HepG2 (cell line): Measurements from ENCODE around the gene SLC35B2. TPM values are rescaled to one million over a fixed set of nuclear protein-coding genes. Genes with fewer than 3 reads are reported as not detected.

Source experiments
- JUNB ChIP-seq: sonication (generic); formaldehyde crosslinking; IDR thresholded peaks from 2 replicates; pipeline ENCODE4 v1.8.0; 2022; ENCODE audit warnings: missing genetic modification reagents, mild to moderate bottlenecking, borderline replicate concordance
- KAT8 ChIP-seq: IDR thresholded peaks from 2 replicates; pipeline ENCODE4 v1.6.1; 2016; ENCODE audit warnings: missing genetic modification reagents, missing compliant biosample characterization
- KLF16 ChIP-seq, 2 experiments: sonication (generic) in 1 of 2; formaldehyde crosslinking in 1 of 2; IDR thresholded peaks; 2 replicates each; pipeline versions ENCODE4 v1.6.1 to v1.8.0; 2016 to 2023; ENCODE audit warnings: missing genetic modification reagents in 2 of 2, missing compliant biosample characterization in 1 of 2
- NR1H2 ChIP-seq: sonication (generic); formaldehyde crosslinking; IDR thresholded peaks from 2 replicates; pipeline ENCODE4 v1.8.1; 2022; ENCODE audit warnings: low read depth, missing genetic modification reagents, borderline replicate concordance
- PHF21A ChIP-seq: sonication (generic); formaldehyde crosslinking; IDR thresholded peaks from 2 replicates; pipeline ENCODE4 v1.5.0; 2020; ENCODE audit warnings: mild to moderate bottlenecking, missing genetic modification reagents
- PLSCR1 ChIP-seq: sonication (generic); formaldehyde crosslinking; IDR thresholded peaks from 2 replicates; pipeline ENCODE4 v1.5.0; 2020; ENCODE audit warnings: missing genetic modification reagents, mild to moderate bottlenecking, borderline replicate concordance
- RFXAP ChIP-seq: sonication (generic); formaldehyde crosslinking; IDR thresholded peaks from 2 replicates; pipeline ENCODE4 v1.4.0; 2020; ENCODE audit warnings: missing genetic modification reagents, borderline replicate concordance
- SNAPC4 ChIP-seq: sonication (generic); formaldehyde crosslinking; IDR thresholded peaks from 2 replicates; pipeline ENCODE4 v1.4.0; 2020; ENCODE audit warnings: mild to moderate bottlenecking, missing genetic modification reagents
- SP140L ChIP-seq: sonication (generic); formaldehyde crosslinking; IDR thresholded peaks from 2 replicates; pipeline ENCODE4 v1.4.0; 2020; ENCODE audit warnings: missing genetic modification reagents, borderline replicate concordance
- YEATS2 ChIP-seq: sonication (generic); formaldehyde crosslinking; IDR thresholded peaks from 2 replicates; pipeline ENCODE4 v1.4.0; 2020; ENCODE audit warnings: missing genetic modification reagents, borderline replicate concordance
- ZNF510 ChIP-seq: sonication (generic); formaldehyde crosslinking; IDR thresholded peaks from 2 replicates; pipeline ENCODE4 v1.4.0; 2020; ENCODE audit warnings: low read depth, mild to moderate bottlenecking, missing genetic modification reagents
- ZNF598 ChIP-seq: sonication (generic); formaldehyde crosslinking; IDR thresholded peaks from 2 replicates; pipeline ENCODE4 v1.5.1; 2020; ENCODE audit warnings: mild to moderate bottlenecking, missing genetic modification reagents, borderline replicate concordance
- ZNF746 ChIP-seq: sonication (generic); formaldehyde crosslinking; IDR thresholded peaks from 2 replicates; pipeline ENCODE4 v1.8.0; 2022; ENCODE audit warnings: mild to moderate bottlenecking, missing genetic modification reagents
- ZNF777 ChIP-seq: sonication (generic); formaldehyde crosslinking; IDR thresholded peaks from 2 replicates; pipeline ENCODE4 v1.4.0; 2020; ENCODE audit warnings: missing genetic modification reagents
- ZNF800 ChIP-seq: sonication (generic); formaldehyde crosslinking; IDR thresholded peaks from 2 replicates; pipeline ENCODE4 v1.4.0; 2020; ENCODE audit warnings: missing genetic modification reagents
- polyA plus RNA-seq, 8 experiments: library from polyadenylated mRNA; depleted of rRNA in 3 of 8; stranded (reverse) in 7 of 8; unstranded in 1 of 8; fragments of >200 nt; fragmentation: Illumina TruSeq in 4 of 8; extraction: Trizol in 4 of 8; gene quantifications; 2 replicates each; pipeline versions ENCODE4 v1.2.1 to v1.2.3, GENCODE V29; 2011 to 2016; ENCODE audit warnings: low read depth in 4 of 8, missing spikeins in 1 of 8, mixed read lengths in 1 of 8; ENCODE audit not compliant: insufficient read depth in 1 of 8
- total RNA-seq, 5 experiments: library from RNA; depleted of rRNA; stranded (reverse); fragments of >200 nt; fragmentation: Illumina TruSeq; extraction: Trizol; gene quantifications; 2 replicates each; pipeline ENCODE4 v1.2.3, GENCODE V29; 2016; ENCODE audit warnings: low read depth in 1 of 5
- TF ChIP-seq, protein P1 (sequence below): IDR thresholded peaks from 2 replicates; pipeline ENCODE4 v1.6.1; 2016; ENCODE audit warnings: mild to moderate bottlenecking, missing biosample characterization, missing genetic modification reagents
- TF ChIP-seq, protein P2 (sequence below): fragments of 450-650 bp; IDR thresholded peaks from 2 replicates; pipeline ENCODE4 v1.6.1; 2016

Gene SLC35B2
- total and polyA plus RNA-seq, 2 of the 13 experiments (the other 11 are each of a cell fraction or from before 2014, with no cell fraction given): 61.1 to 148 TPM

GRCh38 chr6:44245912-44246662, 11.2 kb downstream of the SLC35B2 start (continued):
- 0 out of 2 replicates have a peak, but pooled peaks have one; percentile 56 for TF ChIP-seq ZNF598 (CRISPR knock-in tag)
- TF ChIP-seq, protein P1, sequence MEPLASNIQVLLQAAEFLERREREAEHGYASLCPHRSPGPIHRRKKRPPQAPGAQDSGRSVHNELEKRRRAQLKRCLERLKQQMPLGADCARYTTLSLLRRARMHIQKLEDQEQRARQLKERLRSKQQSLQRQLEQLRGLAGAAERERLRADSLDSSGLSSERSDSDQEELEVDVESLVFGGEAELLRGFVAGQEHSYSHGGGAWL (CRISPR knock-in tag): peak; percentile 78
- no peak for TF ChIP-seq PLSCR1 (CRISPR knock-in tag)
- TF ChIP-seq PHF21A (CRISPR knock-in tag): peak; percentile 75; the same call in 1 of the 2 replicates
- TF ChIP-seq ZNF777: peak; percentile 74; the same call in 1 of the 2 replicates
- 0 out of 2 replicates have a peak, but pooled peaks have one; percentile 75 for TF ChIP-seq SP140L
- TF ChIP-seq KLF16 (CRISPR knock-in tag; IDR thresholded peaks at IDR 0.05): peak in 1 of 2 experiments; percentile 66; a peak in 1 of 4 replicates
- TF ChIP-seq RFXAP (CRISPR knock-in tag): peak; percentile 69; the same call in 1 of the 2 replicates
- peak; percentile 70; the same call in 1 of the 2 replicates for TF ChIP-seq SNAPC4 (CRISPR knock-in tag)
- TF ChIP-seq JUNB (CRISPR knock-in tag): peak; percentile 31; the same call in 1 of the 2 replicates
- peak; percentile 88; the same call in 1 of the 2 replicates for TF ChIP-seq ZNF800 (CRISPR knock-in tag)
- TF ChIP-seq ZNF746: peak; percentile 78
- TF ChIP-seq ZNF510 (CRISPR knock-in tag): 0 out of 2 replicates have a peak, but pooled peaks have one; percentile 20
- TF ChIP-seq NR1H2 (CRISPR knock-in tag): no peak
- peak; percentile 56; the same call in 1 of the 2 replicates for TF ChIP-seq KAT8 (CRISPR knock-in tag)
- TF ChIP-seq YEATS2: peak; percentile 79
- TF ChIP-seq, protein P2, sequence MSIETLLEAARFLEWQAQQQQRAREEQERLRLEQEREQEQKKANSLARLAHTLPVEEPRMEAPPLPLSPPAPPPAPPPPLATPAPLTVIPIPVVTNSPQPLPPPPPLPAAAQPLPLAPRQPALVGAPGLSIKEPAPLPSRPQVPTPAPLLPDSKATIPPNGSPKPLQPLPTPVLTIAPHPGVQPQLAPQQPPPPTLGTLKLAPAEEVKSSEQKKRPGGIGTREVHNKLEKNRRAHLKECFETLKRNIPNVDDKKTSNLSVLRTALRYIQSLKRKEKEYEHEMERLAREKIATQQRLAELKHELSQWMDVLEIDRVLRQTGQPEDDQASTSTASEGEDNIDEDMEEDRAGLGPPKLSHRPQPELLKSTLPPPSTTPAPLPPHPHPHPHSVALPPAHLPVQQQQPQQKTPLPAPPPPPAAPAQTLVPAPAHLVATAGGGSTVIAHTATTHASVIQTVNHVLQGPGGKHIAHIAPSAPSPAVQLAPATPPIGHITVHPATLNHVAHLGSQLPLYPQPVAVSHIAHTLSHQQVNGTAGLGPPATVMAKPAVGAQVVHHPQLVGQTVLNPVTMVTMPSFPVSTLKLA: peak; percentile 2; the same call in 1 of the 2 replicates
